Esophagus muscularis mucosa (tissue), 4 donors: ENCODE data around the gene GSTM2. TPM values are rescaled to one million over a fixed set of nuclear protein-coding genes. Genes with fewer than 3 reads are reported as not detected.
"Not testable (repeated sequence)": the region's sequence is repeated elsewhere in the genome, so short reads cannot be mapped to it uniquely, and the experiment has no call there.

Source experiments
- DNase-seq: peaks from one replicate; pipeline ENCODE4 v3.0.0-alpha.2; 2017; ENCODE audit errors: extremely low spot score
- H3K27ac ChIP-seq, 4 donors: fragments of 200-600 bp; sonication (generic); replicated peaks in 1 of 4; 1 replicate in 3 of 4; 2 replicates in 1 of 4; pipeline ENCODE4 v1.5.1; 2016 to 2019; ENCODE audit warnings: mild to moderate bottlenecking in 1 of 4
- H3K27me3 ChIP-seq, 4 donors: fragments of 200-600 bp; sonication (generic); one replicate each; pipeline versions ENCODE4 v1.5.1 to v1.6.0; 2016 to 2019
- H3K36me3 ChIP-seq, 4 donors: fragments of 200-600 bp; sonication (generic); one replicate each; pipeline ENCODE4 v1.5.1; 2016 to 2019
- H3K4me1 ChIP-seq, 4 donors: fragments of 200-600 bp; sonication (generic); one replicate each; pipeline ENCODE4 v1.5.1; 2016 to 2019
- H3K4me3 ChIP-seq, 4 donors: fragments of 200-600 bp; sonication (generic); 1 replicate in 2 of 4; 2 replicates in 2 of 4; pipeline ENCODE4 v1.5.1; 2016 to 2019; ENCODE audit warnings: mild to moderate bottlenecking in 4 of 4, moderate library complexity in 1 of 4
- H3K9me3 ChIP-seq, 4 donors: fragments of 200-600 bp; sonication (generic); 1 replicate in 3 of 4; 2 replicates in 1 of 4; pipeline ENCODE4 v1.5.1; 2016 to 2019
- EP300 ChIP-seq: sonication (generic); formaldehyde crosslinking; IDR thresholded peaks from one replicate; pipeline ENCODE4 v1.6.1; 2017; ENCODE audit warnings: antibody characterized with exemption
- POLR2A ChIP-seq: fragments of 450-650 bp; IDR thresholded peaks from one replicate; pipeline ENCODE4 v1.6.1; 2017; ENCODE audit warnings: antibody characterized with exemption, moderate library complexity, mild to moderate bottlenecking, low read depth
- POLR2AphosphoS5 ChIP-seq, 2 donors: sonication (generic); formaldehyde crosslinking; IDR thresholded peaks; one replicate each; pipeline ENCODE4 v1.6.1; 2017; ENCODE audit warnings: antibody characterized with exemption in 2 of 2
- WGBS: methylation state at CpG from one replicate; pipeline ENCODE4 v1.1.5; 2018; 5-methylcytosine and 5-hydroxymethylcytosine counted together
- intact Hi-C: fragments of 100-400 bp; cut with DNase I; formaldehyde crosslinking; loops from one replicate; pipeline ENCODE4 v1.15.1; 2023
- total RNA-seq, 4 donors: library from RNA; depleted of rRNA; stranded (reverse); fragments of >200 nt; gene quantifications; one replicate each; pipeline versions ENCODE4 v1.1.0 to v1.2.1, GENCODE V29; 2016
- TF ChIP-seq, protein P1 (sequence below), 3 experiments: fragments of 200-600 bp in 2 of 3; fragments of 450-650 bp in 1 of 3; sonication (generic) in 2 of 3; IDR thresholded peaks; one replicate each; pipeline ENCODE4 v1.5.1; 2017 to 2019; ENCODE audit warnings: antibody characterized with exemption in 3 of 3, mild to moderate bottlenecking in 2 of 3, moderate library complexity in 1 of 3

The GSTM2 gene
- total RNA-seq, 4 donors from 2014 or later, result 19.9 to 59.0 (median 39.3) TPM

DNA sequence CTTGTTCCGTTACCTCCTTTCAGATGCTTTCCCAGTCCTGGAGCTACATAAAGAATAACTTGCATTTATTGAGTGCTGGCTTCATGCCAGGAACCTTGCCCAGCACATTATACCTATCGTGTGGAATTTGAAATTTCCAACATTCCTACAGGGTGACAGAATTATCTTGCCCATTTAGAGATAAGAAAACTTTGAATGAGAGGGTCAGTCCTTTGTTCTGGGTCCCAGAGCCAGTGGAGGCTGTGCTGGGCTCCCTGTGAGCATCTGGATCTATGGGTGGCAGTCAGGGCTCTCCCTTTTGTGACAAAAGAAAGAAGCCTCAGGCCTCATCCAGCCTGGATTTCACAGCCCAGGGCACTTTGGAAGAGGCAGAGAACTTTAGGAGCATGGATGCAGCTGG is 8.7 kb upstream of the GSTM2 start:
- peaks cover 0 to 58% (median 30%) of the 10 kb centered on the region in 4 donors for H3K36me3 ChIP-seq
- no peaks in the 10 kb centered on the region for H3K9me3 ChIP-seq
- 57% methylated on average over 2 of the region's 2 CpGs for WGBS
- peak; percentile 66 for DNase-seq
- H3K27ac ChIP-seq, result no peak overlapping the region
- H3K4me3 ChIP-seq, result no peak overlapping the region
- H3K27me3 ChIP-seq, result no peaks in the 10 kb centered on the region
- H3K4me1 ChIP-seq, result peaks cover 17 to 34% (median 25%) of the 10 kb centered on the region in 4 donors
- intact Hi-C loops, result loop anchor here (10.0 kb wide), 1 partner anchor 256 kb away; the partner anchor contains the start of gene CSF1
- no peak for TF ChIP-seq POLR2AphosphoS5 (IDR thresholded peaks at IDR 0.05)
- no peak for TF ChIP-seq EP300
- no peak for TF ChIP-seq POLR2A
- TF ChIP-seq, protein P1, sequence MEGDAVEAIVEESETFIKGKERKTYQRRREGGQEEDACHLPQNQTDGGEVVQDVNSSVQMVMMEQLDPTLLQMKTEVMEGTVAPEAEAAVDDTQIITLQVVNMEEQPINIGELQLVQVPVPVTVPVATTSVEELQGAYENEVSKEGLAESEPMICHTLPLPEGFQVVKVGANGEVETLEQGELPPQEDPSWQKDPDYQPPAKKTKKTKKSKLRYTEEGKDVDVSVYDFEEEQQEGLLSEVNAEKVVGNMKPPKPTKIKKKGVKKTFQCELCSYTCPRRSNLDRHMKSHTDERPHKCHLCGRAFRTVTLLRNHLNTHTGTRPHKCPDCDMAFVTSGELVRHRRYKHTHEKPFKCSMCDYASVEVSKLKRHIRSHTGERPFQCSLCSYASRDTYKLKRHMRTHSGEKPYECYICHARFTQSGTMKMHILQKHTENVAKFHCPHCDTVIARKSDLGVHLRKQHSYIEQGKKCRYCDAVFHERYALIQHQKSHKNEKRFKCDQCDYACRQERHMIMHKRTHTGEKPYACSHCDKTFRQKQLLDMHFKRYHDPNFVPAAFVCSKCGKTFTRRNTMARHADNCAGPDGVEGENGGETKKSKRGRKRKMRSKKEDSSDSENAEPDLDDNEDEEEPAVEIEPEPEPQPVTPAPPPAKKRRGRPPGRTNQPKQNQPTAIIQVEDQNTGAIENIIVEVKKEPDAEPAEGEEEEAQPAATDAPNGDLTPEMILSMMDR (IDR thresholded peaks at IDR 0.05), result no peak

DNA sequence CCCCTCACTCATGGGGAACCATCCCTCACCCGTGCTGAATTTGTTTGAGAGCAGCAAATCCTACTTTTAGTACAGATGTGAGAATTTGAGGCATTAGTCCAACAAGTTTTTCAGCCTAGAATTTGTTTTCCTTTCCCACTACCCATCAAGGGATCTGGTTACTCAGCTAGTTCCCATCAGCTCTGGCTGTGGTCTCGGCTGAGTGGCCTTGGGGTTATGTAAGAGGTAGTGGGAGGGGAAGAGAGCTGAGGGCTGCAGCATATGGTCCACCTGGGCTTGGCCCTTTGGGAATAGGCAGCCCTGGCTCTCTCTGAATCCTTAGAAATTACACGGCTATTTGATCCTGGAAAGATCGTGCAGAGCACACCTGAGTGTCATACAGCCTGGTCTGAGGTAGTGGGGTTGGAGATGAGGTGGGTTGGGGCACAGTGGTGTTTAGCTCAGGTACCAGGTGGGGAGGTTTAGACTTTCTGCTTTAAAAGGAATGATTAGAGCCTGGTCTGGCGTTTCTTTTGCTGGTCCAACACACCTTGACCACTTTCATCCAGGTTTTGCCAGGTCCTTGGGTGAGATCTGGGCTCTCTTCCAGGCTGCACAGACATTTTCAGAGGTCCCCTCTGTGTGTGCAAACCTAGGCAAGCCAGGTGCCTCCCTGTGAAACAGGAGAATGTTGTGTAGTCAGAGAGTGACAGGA is 7.7 kb upstream of the GSTM2 start:
- DNase-seq, result peak; percentile 84
- H3K27ac ChIP-seq, result no peak overlapping the region
- peaks cover 0 to 64% (median 32%) of the 10 kb centered on the region in 4 donors for H3K36me3 ChIP-seq
- peaks cover 9 to 26% (median 16%) of the 10 kb centered on the region in 4 donors for H3K4me1 ChIP-seq
- WGBS, result 84% methylated on average over 5 of the region's 5 CpGs
- TF ChIP-seq POLR2AphosphoS5 (IDR thresholded peaks at IDR 0.05), result no peak
- no peak for TF ChIP-seq POLR2A
- TF ChIP-seq, protein P1 (IDR thresholded peaks at IDR 0.05), result no peak
- TF ChIP-seq EP300, result no peak
- H3K9me3 ChIP-seq, result no peaks in the 10 kb centered on the region
- intact Hi-C loops, result loop anchor here (10.0 kb wide), 1 partner anchor 255 kb away; the partner anchor contains the start of gene CSF1
- H3K4me3 ChIP-seq, result no peak overlapping the region
- H3K27me3 ChIP-seq, result no peaks in the 10 kb centered on the region

DNA sequence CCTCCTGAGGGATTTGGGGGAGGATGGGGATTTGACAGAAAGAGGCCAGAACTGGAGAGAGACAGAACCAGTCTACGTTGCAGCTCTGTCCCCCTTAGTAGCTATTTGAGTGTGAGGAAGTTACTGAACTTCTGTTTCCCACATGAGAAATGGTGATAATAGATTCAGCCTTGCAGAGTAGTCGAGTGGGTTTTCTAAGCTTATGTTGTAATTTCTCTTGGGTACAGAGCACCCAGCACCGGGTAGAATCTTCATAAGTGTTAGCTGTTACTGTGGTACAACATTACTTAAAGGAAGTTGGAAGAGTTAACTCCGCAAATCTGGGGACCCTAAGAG is 7.2 kb upstream of the GSTM2 start:
- H3K4me1 ChIP-seq, result peaks cover 5 to 21% (median 12%) of the 10 kb centered on the region in 4 donors
- intact Hi-C loops, H3K27ac ChIP-seq, H3K27me3 ChIP-seq, H3K9me3 ChIP-seq, H3K4me3 ChIP-seq, DNase-seq: not testable (repeated sequence)
- 67% methylated on average over 1 of the region's 4 CpGs for WGBS
- H3K36me3 ChIP-seq, result peaks cover 0 to 69% (median 32%) of the 10 kb centered on the region in 4 donors

DNA sequence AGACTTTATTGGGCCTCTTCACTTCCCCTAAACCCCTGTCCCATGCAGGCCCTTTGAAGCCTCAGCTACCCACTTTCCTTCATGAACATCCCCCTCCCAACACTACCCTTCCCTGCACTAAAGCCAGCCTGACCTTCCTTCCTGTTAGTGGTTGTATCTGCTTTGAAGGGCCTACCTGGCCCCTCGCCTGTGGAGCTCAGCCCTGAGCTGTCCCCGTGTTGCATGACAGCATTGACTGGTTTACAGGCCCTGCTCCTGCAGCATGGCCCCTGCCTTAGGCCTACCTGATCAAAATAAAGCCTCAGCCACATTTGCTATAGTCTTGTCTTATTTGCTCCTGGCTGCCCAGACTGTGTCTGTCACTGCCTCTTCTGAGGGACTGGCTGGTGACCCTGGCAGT is 6.5 kb upstream of the GSTM2 start:
- H3K27ac ChIP-seq, result no peak overlapping the region
- peaks cover 0 to 70% (median 32%) of the 10 kb centered on the region in 4 donors for H3K36me3 ChIP-seq
- H3K4me3 ChIP-seq, result no peak overlapping the region
- peaks cover 5 to 17% (median 11%) of the 10 kb centered on the region in 4 donors for H3K4me1 ChIP-seq
- no peaks in the 10 kb centered on the region for H3K9me3 ChIP-seq
- intact Hi-C loops, result no loop called here
- TF ChIP-seq, protein P1 (IDR thresholded peaks at IDR 0.05), result no peak
- TF ChIP-seq POLR2A (no peak), POLR2AphosphoS5 (IDR thresholded peaks at IDR 0.05) (no peak), EP300 (no peak)
- DNase-seq, result peak; percentile 81
- no peaks in the 10 kb centered on the region for H3K27me3 ChIP-seq
- WGBS, result 87% methylated on average over 2 of the region's 2 CpGs

DNA sequence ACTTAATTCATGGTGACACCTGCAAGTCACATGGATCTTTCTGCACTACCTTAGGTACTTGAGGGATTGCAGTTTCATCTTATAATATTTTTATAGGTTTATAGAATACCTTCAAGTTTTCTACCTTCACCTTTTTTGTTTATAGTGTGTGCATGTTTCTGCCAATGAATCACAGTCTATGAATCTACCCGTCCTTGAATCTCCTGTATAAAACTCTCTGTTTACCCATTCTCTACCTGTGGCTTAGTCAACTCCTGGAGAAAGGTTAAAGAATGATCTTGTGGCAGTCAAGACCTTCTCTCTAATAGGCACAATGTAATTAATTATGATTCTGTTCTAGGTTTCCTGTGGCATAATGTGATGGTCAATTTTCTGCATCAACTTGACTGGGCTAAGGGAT is 3.2 kb upstream of the GSTM2 start:
- H3K36me3 ChIP-seq, result peaks cover 0 to 47% (median 21%) of the 10 kb centered on the region in 4 donors
- H3K4me1 ChIP-seq, result peaks cover 4 to 26% (median 19%) of the 10 kb centered on the region in 4 donors
- DNase-seq, result peak; percentile 14
- whole genome bisulfite sequencing, result 83% methylated on average over 1 of the region's 1 CpG
- H3K27me3 ChIP-seq, result no peaks in the 10 kb centered on the region
- H3K27ac ChIP-seq, result no peak overlapping the region
- intact Hi-C loops, result no loop called here
- H3K4me3 ChIP-seq, result no peak overlapping the region
- no peak for TF ChIP-seq EP300
- no peak for TF ChIP-seq POLR2A
- no peak for TF ChIP-seq POLR2AphosphoS5 (IDR thresholded peaks at IDR 0.05)
- TF ChIP-seq, protein P1 (IDR thresholded peaks at IDR 0.05), result no peak
- H3K9me3 ChIP-seq, result no peaks in the 10 kb centered on the region
